Esophagus squamous epithelium (tissue), 5 donors: ENCODE measurements around the gene FAM118A. TPM values are rescaled to one million over a fixed set of nuclear protein-coding genes. Genes with fewer than 3 reads are reported as not detected.

Source experiments
- DNase-seq: peaks from one replicate; lab custom pipeline; 2025; lab: John Stamatoyannopoulos, UW
- H3K27ac ChIP-seq, 4 donors: fragments of 200-600 bp; sonication (generic); one replicate each; pipeline ENCODE4 v1.5.1; 2016 to 2019; ENCODE audit warnings: mild to moderate bottlenecking in 1 of 4
- H3K27me3 ChIP-seq, 4 donors: fragments of 200-600 bp; sonication (generic); 1 replicate in 3 of 4; 2 replicates in 1 of 4; pipeline versions ENCODE4 v1.5.1 to v1.6.0; 2017 to 2021; ENCODE audit warnings: antibody characterized with exemption in 1 of 4
- H3K36me3 ChIP-seq, 3 donors: fragments of 200-600 bp; sonication (generic); one replicate each; pipeline ENCODE4 v1.5.1; 2016 to 2019
- H3K4me1 ChIP-seq, 3 donors: fragments of 200-600 bp; sonication (generic); one replicate each; pipeline ENCODE4 v1.5.1; 2017 to 2019
- H3K4me3 ChIP-seq, 4 donors: fragments of 200-600 bp; sonication (generic); 1 replicate in 3 of 4; 2 replicates in 1 of 4; pipeline ENCODE4 v1.5.1; 2016 to 2019; ENCODE audit warnings: mild to moderate bottlenecking in 2 of 4, moderate library complexity in 1 of 4
- H3K9me3 ChIP-seq, 3 donors: fragments of 200-600 bp; sonication (generic); one replicate each; pipeline ENCODE4 v1.5.1; 2016 to 2019
- POLR2A ChIP-seq, 4 donors: fragments of 450-650 bp; IDR thresholded peaks; one replicate each; pipeline ENCODE4 v1.6.1; 2017; ENCODE audit warnings: antibody characterized with exemption in 4 of 4, mild to moderate bottlenecking in 4 of 4, moderate library complexity in 3 of 4
- WGBS, 2 donors: methylation state at CpG; one replicate each; pipeline ENCODE4 v1.1.5; 2018; 5-methylcytosine and 5-hydroxymethylcytosine counted together
- intact Hi-C: fragments of 100-400 bp; cut with DNase I; formaldehyde crosslinking; loops from one replicate; pipeline ENCODE4 v1.15.0; 2022
- total RNA-seq, 4 donors: library from RNA; depleted of rRNA; stranded (reverse); fragments of >200 nt; gene quantifications; one replicate each; pipeline ENCODE4 v1.1.0, GENCODE V29; 2016
- TF ChIP-seq, protein P1 (sequence below), 6 experiments: fragments of 450-650 bp in 4 of 6; fragments of 200-600 bp in 2 of 6; sonication (generic) in 2 of 6; IDR thresholded peaks; one replicate each; pipeline ENCODE4 v1.5.1; 2016 to 2019; ENCODE audit warnings: antibody characterized with exemption in 6 of 6, mild to moderate bottlenecking in 4 of 6, moderate library complexity in 4 of 6
- donor health status: DM: yes; HTN: yes; CAD: no.

Gene FAM118A
- total RNA-seq, 4 donors from 2014 or later, result 12.5 to 95.4 (median 18.8) TPM

- Histone ChIP-seq H3K9me3 (no peaks in the 10 kb centered on the region), H3K4me1 (peaks cover 0 to 14% (median 7%) of the 10 kb centered on the region in 3 donors), H3K36me3 (no peaks in the 10 kb centered on the region), H3K4me3 (no peak overlapping the region), H3K27me3 (peaks cover 0 to 8% (median 0%) of the 10 kb centered on the region in 4 donors), H3K27ac (no peak overlapping the region)
- 37 to 60% methylated on average over 14 to 18 of the region's 18 CpGs for WGBS, 2 donors
- intact Hi-C loops, result no loop called here
- TF ChIP-seq, protein P1, sequence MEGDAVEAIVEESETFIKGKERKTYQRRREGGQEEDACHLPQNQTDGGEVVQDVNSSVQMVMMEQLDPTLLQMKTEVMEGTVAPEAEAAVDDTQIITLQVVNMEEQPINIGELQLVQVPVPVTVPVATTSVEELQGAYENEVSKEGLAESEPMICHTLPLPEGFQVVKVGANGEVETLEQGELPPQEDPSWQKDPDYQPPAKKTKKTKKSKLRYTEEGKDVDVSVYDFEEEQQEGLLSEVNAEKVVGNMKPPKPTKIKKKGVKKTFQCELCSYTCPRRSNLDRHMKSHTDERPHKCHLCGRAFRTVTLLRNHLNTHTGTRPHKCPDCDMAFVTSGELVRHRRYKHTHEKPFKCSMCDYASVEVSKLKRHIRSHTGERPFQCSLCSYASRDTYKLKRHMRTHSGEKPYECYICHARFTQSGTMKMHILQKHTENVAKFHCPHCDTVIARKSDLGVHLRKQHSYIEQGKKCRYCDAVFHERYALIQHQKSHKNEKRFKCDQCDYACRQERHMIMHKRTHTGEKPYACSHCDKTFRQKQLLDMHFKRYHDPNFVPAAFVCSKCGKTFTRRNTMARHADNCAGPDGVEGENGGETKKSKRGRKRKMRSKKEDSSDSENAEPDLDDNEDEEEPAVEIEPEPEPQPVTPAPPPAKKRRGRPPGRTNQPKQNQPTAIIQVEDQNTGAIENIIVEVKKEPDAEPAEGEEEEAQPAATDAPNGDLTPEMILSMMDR (IDR thresholded peaks at IDR 0.05), result peak in 1 of 6 experiments; percentile 3
- TF ChIP-seq POLR2A (IDR thresholded peaks at IDR 0.05), result no peak
- DNase-seq, result no peak
Measured at GRCh38 chr22:45290410-45290936, 19.3 kb upstream of the FAM118A start.

DNA sequence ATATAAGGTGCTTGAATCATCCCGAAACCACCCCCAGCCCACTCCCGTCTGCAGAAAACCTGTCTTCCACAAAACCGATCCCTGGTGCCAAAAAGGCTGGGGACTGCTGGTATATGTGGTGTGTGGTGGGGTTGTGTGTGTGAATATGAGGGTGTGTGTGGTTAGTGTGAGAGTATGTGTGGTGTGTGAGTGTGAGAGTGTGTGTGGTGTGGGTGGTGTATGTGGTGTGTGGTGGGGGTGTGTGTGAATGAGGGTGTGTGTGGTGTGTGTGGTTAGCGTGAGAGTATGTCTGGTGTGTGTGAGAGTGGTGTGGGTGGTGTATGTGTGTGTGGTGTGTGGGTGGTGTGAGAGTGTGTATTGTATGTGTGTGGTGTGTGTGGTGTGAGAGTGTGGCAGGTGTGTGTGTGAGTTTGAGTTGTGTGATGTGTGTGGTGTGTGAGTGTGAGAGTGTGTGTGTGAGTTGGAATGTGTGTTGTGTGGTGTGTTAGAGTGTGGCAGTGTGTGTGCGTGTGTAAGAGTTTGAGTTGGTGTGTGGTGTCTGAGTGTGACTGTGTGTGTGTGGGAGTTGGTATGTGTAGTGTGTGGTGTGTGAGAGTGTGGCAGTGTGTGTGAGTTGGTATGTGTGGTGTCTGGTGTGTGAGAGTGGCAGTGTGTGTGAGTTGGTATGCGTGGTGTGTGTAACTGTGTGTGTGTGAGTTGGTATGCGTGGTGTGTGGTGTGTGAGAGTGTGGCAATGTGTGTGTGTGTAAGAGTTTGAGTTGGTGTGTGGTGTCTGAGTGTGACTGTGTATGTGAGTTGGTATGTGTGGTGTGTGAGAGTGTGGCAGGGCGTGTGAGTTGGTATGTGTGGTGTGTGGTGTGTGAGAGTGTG lies 18.4 kb upstream of the FAM118A start:
- no peak for DNase-seq
- Histone ChIP-seq H3K4me1 (peaks cover 0 to 12% (median 7%) of the 10 kb centered on the region in 3 donors), H3K27ac (no peak overlapping the region), H3K9me3 (no peaks in the 10 kb centered on the region), H3K27me3 (peaks cover 0 to under 1% (median 0%) of the 10 kb centered on the region in 4 donors), H3K36me3 (no peaks in the 10 kb centered on the region), H3K4me3 (no peak overlapping the region)
- TF ChIP-seq, protein P1 (IDR thresholded peaks at IDR 0.05), result no peak
- TF ChIP-seq POLR2A (IDR thresholded peaks at IDR 0.05), result no peak
- intact Hi-C loops, result no loop called here
- WGBS, 2 donors, result 69 to 75% methylated on average over 8 of the region's 8 CpGs

DNA sequence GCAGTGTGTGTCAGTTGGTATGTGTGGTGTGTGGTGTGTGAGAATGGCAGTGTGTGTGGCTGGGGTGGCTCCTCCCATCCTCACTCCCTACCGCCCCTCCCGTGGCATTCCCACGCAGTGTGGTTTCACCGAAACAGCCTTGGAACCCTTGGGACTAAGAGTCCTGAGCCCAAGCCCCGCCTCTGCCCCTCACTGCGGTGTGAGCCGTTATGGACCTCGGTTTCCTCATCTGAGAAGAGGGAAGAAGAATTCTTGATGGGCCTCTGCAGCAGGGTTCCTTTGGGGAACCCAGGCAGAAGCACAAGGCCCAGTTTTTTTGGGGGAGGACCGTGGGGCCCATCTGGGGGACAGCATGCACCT lies 17.8 kb upstream of the FAM118A start:
- WGBS, 2 donors, result 66 to 77% methylated on average over 4 to 5 of the region's 9 CpGs
- Histone ChIP-seq H3K27me3 (no peaks in the 10 kb centered on the region), H3K4me1 (peaks cover 0 to 12% (median 7%) of the 10 kb centered on the region in 3 donors), H3K27ac (no peak overlapping the region), H3K9me3 (no peaks in the 10 kb centered on the region), H3K4me3 (no peak overlapping the region), H3K36me3 (no peaks in the 10 kb centered on the region)
- DNase-seq, result no peak
- TF ChIP-seq, protein P1 (IDR thresholded peaks at IDR 0.05), result no peak
- no peak for TF ChIP-seq POLR2A (IDR thresholded peaks at IDR 0.05)
- intact Hi-C loops, result no loop called here

DNA sequence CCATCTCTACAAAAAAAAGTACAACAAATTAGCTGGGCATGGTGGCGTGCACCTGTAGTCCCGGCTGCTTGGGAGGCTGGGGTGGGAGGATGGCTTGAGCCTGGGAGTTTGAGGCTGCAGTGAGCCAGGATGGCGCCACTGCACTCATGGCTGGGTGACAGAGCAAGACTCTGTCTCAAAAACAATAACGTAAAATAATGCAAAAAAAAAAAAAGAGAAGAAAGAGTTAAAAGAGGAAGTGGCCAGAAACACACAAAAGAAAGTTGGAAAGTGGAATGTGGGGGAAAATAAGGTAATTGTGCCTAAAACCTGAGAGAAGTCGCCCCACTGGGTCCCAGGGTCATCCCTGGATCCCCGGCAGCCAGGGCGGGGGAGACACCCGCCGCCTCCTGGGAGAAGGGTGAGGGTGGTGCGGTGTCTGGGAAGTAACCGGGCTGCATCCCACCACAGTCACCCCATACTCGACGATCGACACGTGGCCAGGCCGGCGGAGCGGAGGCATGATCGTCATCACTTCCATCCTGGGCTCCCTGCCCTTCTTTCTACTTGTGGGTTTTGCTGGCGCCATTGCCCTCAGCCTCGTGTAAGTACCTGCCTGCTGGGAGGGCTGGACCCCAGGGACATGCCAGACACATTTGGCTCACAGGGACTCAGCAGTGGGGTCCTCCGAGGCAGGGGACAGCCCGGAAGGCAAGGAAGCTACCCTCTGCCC lies 16.8 kb upstream of the FAM118A start:
- 54 to 68% methylated on average over 14 to 22 of the region's 23 CpGs for WGBS, 2 donors
- no peak for TF ChIP-seq POLR2A (IDR thresholded peaks at IDR 0.05)
- TF ChIP-seq, protein P1 (IDR thresholded peaks at IDR 0.05), result no peak
- Histone ChIP-seq H3K4me3 (no peak overlapping the region), H3K9me3 (no peaks in the 10 kb centered on the region), H3K27ac (no peak overlapping the region), H3K27me3 (no peaks in the 10 kb centered on the region), H3K4me1 (peaks cover 0 to 12% (median 7%) of the 10 kb centered on the region in 3 donors), H3K36me3 (no peaks in the 10 kb centered on the region)
- intact Hi-C loops, result no loop called here
- DNase-seq, result no peak
